HepG2 (cell line): ENCODE data around the gene USP5. TPM values are rescaled to one million over a fixed set of nuclear protein-coding genes. Genes with fewer than 3 reads are reported as not detected.
A peak's percentile ranks its signal among the peaks of the same experiment; 100 is the strongest.

Experiments used
- AGO2 ChIP-seq: fragments of 200-400 bp; formaldehyde crosslinking; optimal IDR thresholded peaks from 2 replicates; pipeline ENCODE3; 2017; ENCODE audit warnings: mild to moderate bottlenecking, low read depth, low read length, moderate library complexity
- ARID3A ChIP-seq: IDR thresholded peaks from 2 replicates; pipeline ENCODE4 v1.6.1; 2012; ENCODE audit warnings: low read depth, low read length, improper control_type of control experiment
- ARNT2 ChIP-seq: sonication (generic); formaldehyde crosslinking; IDR thresholded peaks from 2 replicates; pipeline ENCODE4 v1.8.0; 2022; ENCODE audit warnings: mild to moderate bottlenecking, low read depth, missing genetic modification reagents, moderate library complexity
- ATM ChIP-seq: fragments of 450-650 bp; IDR thresholded peaks from 2 replicates; pipeline ENCODE4 v1.7.1; 2017; ENCODE audit warnings: mild to moderate bottlenecking, borderline replicate concordance
- BRD4 ChIP-seq: sonication (generic); formaldehyde crosslinking; IDR thresholded peaks from 2 replicates; pipeline ENCODE4 v1.4.0; 2020; ENCODE audit warnings: missing genetic modification reagents
- GTF3A ChIP-seq: sonication (generic); formaldehyde crosslinking; conservative IDR thresholded peaks from 2 replicates; pipeline ENCODE4 v1.4.0; 2020; ENCODE audit warnings: mild to moderate bottlenecking, missing genetic modification reagents
- POGK ChIP-seq: sonication (generic); formaldehyde crosslinking; conservative IDR thresholded peaks from 2 replicates; pipeline ENCODE4 v1.8.0; 2022; ENCODE audit warnings: mild to moderate bottlenecking, moderate library complexity, missing genetic modification reagents
- RELA ChIP-seq: sonication (generic); formaldehyde crosslinking; IDR thresholded peaks from 2 replicates; pipeline ENCODE4 v1.4.0; 2020; ENCODE audit warnings: missing genetic modification reagents
- TFDP1 ChIP-seq: IDR thresholded peaks from 2 replicates; pipeline ENCODE4 v1.6.1; 2016; ENCODE audit warnings: missing compliant biosample characterization, missing genetic modification reagents, borderline replicate concordance
- XRCC5 ChIP-seq: fragments of 200-400 bp; formaldehyde crosslinking; optimal IDR thresholded peaks from 2 replicates; pipeline ENCODE3; 2017; ENCODE audit warnings: mild to moderate bottlenecking, low read length
- ZC3H13 ChIP-seq: sonication (generic); formaldehyde crosslinking; IDR thresholded peaks from 2 replicates; pipeline ENCODE4 v1.8.1; 2023; ENCODE audit warnings: mild to moderate bottlenecking, missing genetic modification reagents, moderate library complexity
- ZIK1 ChIP-seq: sonication (generic); formaldehyde crosslinking; IDR thresholded peaks from 2 replicates; pipeline ENCODE4 v1.5.0; 2020; ENCODE audit warnings: mild to moderate bottlenecking, low read depth, missing genetic modification reagents, borderline replicate concordance
- ZNF451 ChIP-seq: sonication (generic); formaldehyde crosslinking; IDR thresholded peaks from 2 replicates; pipeline ENCODE4 v1.5.0; 2020; ENCODE audit warnings: mild to moderate bottlenecking, missing genetic modification reagents
- polyA plus RNA-seq, 8 experiments: library from polyadenylated mRNA; depleted of rRNA in 3 of 8; stranded (reverse) in 7 of 8; unstranded in 1 of 8; fragments of >200 nt; fragmentation: Illumina TruSeq in 4 of 8; extraction: Trizol in 4 of 8; gene quantifications; 2 replicates each; pipeline versions ENCODE4 v1.2.1 to v1.2.3, GENCODE V29; 2011 to 2016; ENCODE audit warnings: low read depth in 4 of 8, missing spikeins in 1 of 8, mixed read lengths in 1 of 8; ENCODE audit not compliant: insufficient read depth in 1 of 8
- total RNA-seq, 5 experiments: library from RNA; depleted of rRNA; stranded (reverse); fragments of >200 nt; fragmentation: Illumina TruSeq; extraction: Trizol; gene quantifications; 2 replicates each; pipeline ENCODE4 v1.2.3, GENCODE V29; 2016; ENCODE audit warnings: low read depth in 1 of 5
- TF ChIP-seq, protein P1 (sequence below): sonication (generic); formaldehyde crosslinking; IDR thresholded peaks from 2 replicates; pipeline ENCODE4 v1.4.0; 2020; ENCODE audit warnings: mild to moderate bottlenecking, missing genetic modification reagents
- TF ChIP-seq, protein P2 (sequence below): sonication (generic); formaldehyde crosslinking; IDR thresholded peaks from 2 replicates; pipeline ENCODE4 v1.4.0; 2020; ENCODE audit warnings: missing genetic modification reagents, borderline replicate concordance

Gene USP5
- total and polyA plus RNA-seq, 2 of the 13 experiments (the other 11 are each of a cell fraction or from before 2014, with no cell fraction given): 39.6 to 56.0 TPM

GRCh38 chr12:6828781-6829535, 23.0 kb upstream of the USP5 start (continued):
- TF ChIP-seq POGK: peak; percentile 69; the same call in 1 of the 2 replicates
- no peak for TF ChIP-seq ATM
- TF ChIP-seq ZC3H13 (CRISPR knock-in tag): peak; percentile 88; the same call in 1 of the 2 replicates
- TF ChIP-seq, protein P1, sequence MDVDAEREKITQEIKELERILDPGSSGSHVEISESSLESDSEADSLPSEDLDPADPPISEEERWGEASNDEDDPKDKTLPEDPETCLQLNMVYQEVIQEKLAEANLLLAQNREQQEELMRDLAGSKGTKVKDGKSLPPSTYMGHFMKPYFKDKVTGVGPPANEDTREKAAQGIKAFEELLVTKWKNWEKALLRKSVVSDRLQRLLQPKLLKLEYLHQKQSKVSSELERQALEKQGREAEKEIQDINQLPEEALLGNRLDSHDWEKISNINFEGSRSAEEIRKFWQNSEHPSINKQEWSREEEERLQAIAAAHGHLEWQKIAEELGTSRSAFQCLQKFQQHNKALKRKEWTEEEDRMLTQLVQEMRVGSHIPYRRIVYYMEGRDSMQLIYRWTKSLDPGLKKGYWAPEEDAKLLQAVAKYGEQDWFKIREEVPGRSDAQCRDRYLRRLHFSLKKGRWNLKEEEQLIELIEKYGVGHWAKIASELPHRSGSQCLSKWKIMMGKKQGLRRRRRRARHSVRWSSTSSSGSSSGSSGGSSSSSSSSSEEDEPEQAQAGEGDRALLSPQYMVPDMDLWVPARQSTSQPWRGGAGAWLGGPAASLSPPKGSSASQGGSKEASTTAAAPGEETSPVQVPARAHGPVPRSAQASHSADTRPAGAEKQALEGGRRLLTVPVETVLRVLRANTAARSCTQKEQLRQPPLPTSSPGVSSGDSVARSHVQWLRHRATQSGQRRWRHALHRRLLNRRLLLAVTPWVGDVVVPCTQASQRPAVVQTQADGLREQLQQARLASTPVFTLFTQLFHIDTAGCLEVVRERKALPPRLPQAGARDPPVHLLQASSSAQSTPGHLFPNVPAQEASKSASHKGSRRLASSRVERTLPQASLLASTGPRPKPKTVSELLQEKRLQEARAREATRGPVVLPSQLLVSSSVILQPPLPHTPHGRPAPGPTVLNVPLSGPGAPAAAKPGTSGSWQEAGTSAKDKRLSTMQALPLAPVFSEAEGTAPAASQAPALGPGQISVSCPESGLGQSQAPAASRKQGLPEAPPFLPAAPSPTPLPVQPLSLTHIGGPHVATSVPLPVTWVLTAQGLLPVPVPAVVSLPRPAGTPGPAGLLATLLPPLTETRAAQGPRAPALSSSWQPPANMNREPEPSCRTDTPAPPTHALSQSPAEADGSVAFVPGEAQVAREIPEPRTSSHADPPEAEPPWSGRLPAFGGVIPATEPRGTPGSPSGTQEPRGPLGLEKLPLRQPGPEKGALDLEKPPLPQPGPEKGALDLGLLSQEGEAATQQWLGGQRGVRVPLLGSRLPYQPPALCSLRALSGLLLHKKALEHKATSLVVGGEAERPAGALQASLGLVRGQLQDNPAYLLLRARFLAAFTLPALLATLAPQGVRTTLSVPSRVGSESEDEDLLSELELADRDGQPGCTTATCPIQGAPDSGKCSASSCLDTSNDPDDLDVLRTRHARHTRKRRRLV (CRISPR knock-in tag): no peak
- TF ChIP-seq RELA (CRISPR knock-in tag): no peak
- TF ChIP-seq ARNT2 (CRISPR knock-in tag): peak; percentile 68; the same call in 1 of the 2 replicates
- TF ChIP-seq AGO2: peak; percentile 90
- 0 out of 2 replicates have a peak, but pooled peaks have one; percentile 11 for TF ChIP-seq ZIK1 (CRISPR knock-in tag)
- no peak for TF ChIP-seq BRD4 (CRISPR knock-in tag)
- TF ChIP-seq TFDP1 (CRISPR knock-in tag): no peak
- TF ChIP-seq ARID3A: no peak
- TF ChIP-seq GTF3A: no peak
- TF ChIP-seq XRCC5: no peak
- TF ChIP-seq, protein P2, sequence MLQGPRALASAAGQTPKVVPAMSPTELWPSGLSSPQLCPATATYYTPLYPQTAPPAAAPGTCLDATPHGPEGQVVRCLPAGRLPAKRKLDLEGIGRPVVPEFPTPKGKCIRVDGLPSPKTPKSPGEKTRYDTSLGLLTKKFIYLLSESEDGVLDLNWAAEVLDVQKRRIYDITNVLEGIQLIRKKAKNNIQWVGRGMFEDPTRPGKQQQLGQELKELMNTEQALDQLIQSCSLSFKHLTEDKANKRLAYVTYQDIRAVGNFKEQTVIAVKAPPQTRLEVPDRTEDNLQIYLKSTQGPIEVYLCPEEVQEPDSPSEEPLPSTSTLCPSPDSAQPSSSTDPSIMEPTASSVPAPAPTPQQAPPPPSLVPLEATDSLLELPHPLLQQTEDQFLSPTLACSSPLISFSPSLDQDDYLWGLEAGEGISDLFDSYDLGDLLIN: no peak
- TF ChIP-seq ZNF451 (CRISPR knock-in tag): no peak
